H1 (cell line): ENCODE measurements around the gene HSF2. TPM values are rescaled to one million over a fixed set of nuclear protein-coding genes. Genes with fewer than 3 reads are reported as not detected.

ENCODE experiments used
- CTCF ChIA-PET: fragments of 300-600 bp; sonication (Branson Sonifier 250); formaldehyde crosslinking; loops from one replicate; lab custom pipeline; 2021; ENCODE audit not compliant: partially characterized antibody; lab: Charles Lee
- POLR2A ChIA-PET: fragments of 300-600 bp; sonication (Branson Sonifier 250); formaldehyde crosslinking; loops from one replicate; lab custom pipeline; 2021; ENCODE audit warnings: inconsistent platforms; ENCODE audit not compliant: partially characterized antibody; lab: Charles Lee
- DNase-seq, 2 experiments: peaks; one replicate each; pipeline versions ENCODE4 v3.0.0 to v3.0.0-alpha.2; 2010 to 2022; ENCODE audit warnings: low spot score in 2 of 2, low read depth in 1 of 2, mixed read lengths in 1 of 2
- FAIRE-seq: peaks from 2 replicates; lab custom pipeline; 2011; peaks lifted over from hg19 to GRCh38; lab: Jason Lieb, UNC
- H2AFZ ChIP-seq: 2 replicates; pipeline ENCODE4 v1.8.1; 2012; ENCODE audit warnings: low read length, inconsistent platforms
- H2AK5ac ChIP-seq: 2 replicates; pipeline ENCODE4 v1.6.1; 2013; ENCODE audit warnings: low read depth, low read length
- H2BK120ac ChIP-seq: replicated peaks from 2 replicates; pipeline ENCODE3; 2013; ENCODE audit warnings: low read depth, low read length, inconsistent platforms
- H2BK12ac ChIP-seq: 2 replicates; pipeline ENCODE4 v1.6.1; 2013; ENCODE audit warnings: low read depth, low read length
- H2BK15ac ChIP-seq: 2 replicates; pipeline ENCODE4 v1.6.1; 2013; ENCODE audit warnings: low read length
- H2BK20ac ChIP-seq: 2 replicates; pipeline ENCODE4 v1.6.1; 2013; ENCODE audit warnings: low read length
- H2BK5ac ChIP-seq: 2 replicates; pipeline ENCODE4 v1.6.1; 2013; ENCODE audit warnings: low read depth, low read length
- H3K14ac ChIP-seq: 2 replicates; pipeline ENCODE4 v1.6.1; 2013; ENCODE audit warnings: inconsistent platforms; ENCODE audit not compliant: insufficient read length
- H3K18ac ChIP-seq: 2 replicates; pipeline ENCODE4 v1.6.1; 2013; ENCODE audit warnings: low read length; ENCODE audit errors: extremely low read depth
- H3K23ac ChIP-seq: 2 replicates; pipeline ENCODE4 v1.6.1; 2013; ENCODE audit warnings: inconsistent platforms; ENCODE audit not compliant: insufficient read length
- H3K23me2 ChIP-seq: 2 replicates; pipeline ENCODE4 v1.6.1; 2013; ENCODE audit warnings: low read depth, low read length
- H3K27ac ChIP-seq: 2 replicates; pipeline ENCODE4 v1.6.1; 2011; ENCODE audit warnings: low read depth, low read length, inconsistent platforms
- H3K27me3 ChIP-seq, 4 experiments: replicated peaks in 1 of 4; 1 replicate in 1 of 4; 2 replicates in 3 of 4; pipeline versions ENCODE4 v1.6.1 to v1.8.1; 2011 to 2013; ENCODE audit warnings: low read length in 3 of 4, mild to moderate bottlenecking in 3 of 4, inconsistent platforms in 2 of 4, mixed read lengths in 2 of 4, moderate library complexity in 1 of 4; ENCODE audit not compliant: control insufficient read depth in 3 of 4, insufficient read depth in 3 of 4; ENCODE audit errors: extremely low read depth in 1 of 4
- H3K36me3 ChIP-seq, 4 experiments: 2 replicates each; pipeline versions ENCODE4 v1.6.1 to v1.8.1; 2011 to 2013; ENCODE audit warnings: mild to moderate bottlenecking in 4 of 4, low read length in 3 of 4, moderate library complexity in 2 of 4, control low read depth in 1 of 4, inconsistent platforms in 1 of 4; ENCODE audit not compliant: insufficient read depth in 4 of 4, control insufficient read depth in 2 of 4
- H3K4ac ChIP-seq: replicated peaks from 2 replicates; pipeline ENCODE3; 2013; ENCODE audit warnings: low read length, low read depth, mixed read lengths, inconsistent platforms; ENCODE audit not compliant: insufficient read length
- H3K4me1 ChIP-seq, 4 experiments: replicated peaks in 1 of 4; 1 replicate in 1 of 4; 2 replicates in 3 of 4; pipeline versions ENCODE4 v1.6.1 to v1.8.1; 2011 to 2013; ENCODE audit warnings: low read length in 3 of 4, inconsistent platforms in 2 of 4, mixed read lengths in 1 of 4; ENCODE audit not compliant: insufficient read depth in 4 of 4, control insufficient read depth in 3 of 4
- H3K4me2 ChIP-seq, 2 experiments: 2 replicates each; pipeline versions ENCODE4 v1.6.1 to v1.8.1; 2011 to 2013; ENCODE audit warnings: low read depth in 2 of 2, low read length in 2 of 2, control low read depth in 1 of 2, inconsistent platforms in 1 of 2, mild to moderate bottlenecking in 1 of 2; ENCODE audit not compliant: insufficient read depth in 1 of 2
- H3K4me3 ChIP-seq, 4 experiments: fragments of 200-600, 300-600 bp in 1 of 4; sonication (generic), shearing (Covaris generic), sonication (Bioruptor Twin) in 1 of 4; 2 replicates each; pipeline versions ENCODE4 v1.5.1 to v1.8.1; 2011 to 2016; ENCODE audit warnings: low read length in 4 of 4, low read depth in 3 of 4, control low read depth in 2 of 4, inconsistent platforms in 2 of 4, mild to moderate bottlenecking in 2 of 4, mixed read lengths in 1 of 4, moderate library complexity in 1 of 4; ENCODE audit not compliant: insufficient read depth in 2 of 4; ENCODE audit errors: extremely low read depth in 1 of 4
- H3K56ac ChIP-seq: replicated peaks from 2 replicates; pipeline ENCODE3; 2013; ENCODE audit warnings: low read depth, mild to moderate bottlenecking, mixed read lengths, low read length, inconsistent platforms; ENCODE audit not compliant: insufficient read length
- H3K79me1 ChIP-seq: 2 replicates; pipeline ENCODE4 v1.6.1; 2013; ENCODE audit warnings: low read depth, low read length, control low read depth
- H3K79me2 ChIP-seq, 2 experiments: 2 replicates each; pipeline versions ENCODE4 v1.6.1 to v1.8.1; 2012 to 2013; ENCODE audit warnings: low read length in 2 of 2, mild to moderate bottlenecking in 2 of 2, inconsistent platforms in 1 of 2; ENCODE audit not compliant: insufficient read depth in 2 of 2, control insufficient read depth in 1 of 2
- H3K9ac ChIP-seq, 4 experiments: replicated peaks in 1 of 4; 1 replicate in 1 of 4; 2 replicates in 3 of 4; pipeline versions ENCODE4 v1.6.1 to v1.8.1; 2011 to 2013; ENCODE audit warnings: low read depth in 3 of 4, low read length in 3 of 4, control low read depth in 2 of 4, mild to moderate bottlenecking in 2 of 4, moderate library complexity in 2 of 4, inconsistent platforms in 1 of 4; ENCODE audit errors: extremely low read depth in 1 of 4
- H3K9me3 ChIP-seq, 2 experiments: 2 replicates each; pipeline versions ENCODE4 v1.6.1 to v1.8.1; 2012 to 2013; ENCODE audit warnings: mild to moderate bottlenecking in 2 of 2, moderate library complexity in 2 of 2, control low read depth in 1 of 2, inconsistent platforms in 1 of 2, low read depth in 1 of 2, low read length in 1 of 2, mixed read lengths in 1 of 2; ENCODE audit not compliant: insufficient read depth in 2 of 2
- H4K20me1 ChIP-seq, 2 experiments: replicated peaks in 1 of 2; 2 replicates each; pipeline versions ENCODE3 to v1.8.1; 2011 to 2013; ENCODE audit warnings: inconsistent platforms in 2 of 2, low read length in 2 of 2, mild to moderate bottlenecking in 1 of 2; ENCODE audit not compliant: insufficient read depth in 2 of 2, control insufficient read depth in 1 of 2
- H4K5ac ChIP-seq: 2 replicates; pipeline ENCODE4 v1.6.1; 2013; ENCODE audit warnings: low read length, low read depth, mixed read lengths, inconsistent platforms; ENCODE audit not compliant: insufficient read length
- H4K8ac ChIP-seq: 2 replicates; pipeline ENCODE4 v1.8.0; 2013; ENCODE audit warnings: mild to moderate bottlenecking, moderate library complexity, low read length, inconsistent platforms; ENCODE audit not compliant: insufficient read depth; ENCODE audit errors: extremely low read depth
- H4K91ac ChIP-seq: replicated peaks from 2 replicates; pipeline ENCODE3; 2013; ENCODE audit warnings: low read length, mixed read lengths, inconsistent platforms; ENCODE audit not compliant: insufficient read length
- BRCA1 ChIP-seq: IDR thresholded peaks from 2 replicates; pipeline ENCODE4 v1.6.1; 2012; ENCODE audit warnings: low read depth, low read length, improper control_type of control experiment
- EGR1 ChIP-seq: IDR thresholded peaks from 2 replicates; pipeline ENCODE4 v1.6.1; 2011; ENCODE audit warnings: low read depth, low read length, borderline replicate concordance
- FOSL1 ChIP-seq: IDR thresholded peaks from 2 replicates; pipeline ENCODE4 v1.6.1; 2011; ENCODE audit warnings: mild to moderate bottlenecking, low read depth, low read length, moderate library complexity; ENCODE audit not compliant: insufficient read depth
- GTF2F1 ChIP-seq: IDR thresholded peaks from 2 replicates; pipeline ENCODE4 v1.6.1; 2012; ENCODE audit warnings: low read depth, low read length, improper control_type of control experiment, borderline replicate concordance
- KDM5A ChIP-seq: fragments of 200-600 bp; IDR thresholded peaks from 2 replicates; pipeline ENCODE4 v1.7.1; 2012; ENCODE audit warnings: mild to moderate bottlenecking, low read length, inconsistent platforms, mixed read lengths
- MAFK ChIP-seq: IDR thresholded peaks from 2 replicates; pipeline ENCODE4 v1.6.1; 2012; ENCODE audit warnings: low read depth, mild to moderate bottlenecking, improper control_type of control experiment, low read length
- NRF1 ChIP-seq: IDR thresholded peaks from 2 replicates; pipeline ENCODE4 v1.6.1; 2011; ENCODE audit warnings: mild to moderate bottlenecking, low read depth, low read length, improper control_type of control experiment
- RXRA ChIP-seq: IDR thresholded peaks from 2 replicates; pipeline ENCODE4 v1.6.1; 2011; ENCODE audit warnings: low read depth, mild to moderate bottlenecking, low read length, moderate library complexity; ENCODE audit not compliant: insufficient read depth
- SIN3A ChIP-seq, 2 experiments: IDR thresholded peaks in 1 of 2; conservative IDR thresholded peaks in 1 of 2; 2 replicates each; pipeline ENCODE4 v1.6.1; 2011 to 2012; ENCODE audit warnings: low read length in 2 of 2, improper control_type of control experiment in 1 of 2, low read depth in 1 of 2, mild to moderate bottlenecking in 1 of 2
- SIRT6 ChIP-seq: IDR thresholded peaks from one replicate; pipeline ENCODE4 v1.7.1; 2012; ENCODE audit warnings: low read length, inconsistent platforms
- TAF7 ChIP-seq: optimal IDR thresholded peaks from 2 replicates; pipeline ENCODE3; 2011; ENCODE audit warnings: low read depth, mild to moderate bottlenecking, inconsistent platforms, low read length, moderate library complexity, borderline replicate concordance
- WGBS, 2 experiments: shearing (Covaris generic) in 1 of 2; methylation state at CpG; one replicate each; pipeline versions ENCODE4 v1.1.6 to v1.1.7; 2013 to 2015; ENCODE audit warnings: low lambda C conversion rate in 2 of 2, mixed read lengths in 2 of 2, inconsistent platforms in 1 of 2, low coverage in 1 of 2, missing lambda C conversion rate in 1 of 2; ENCODE audit not compliant: insufficient replicate concordance in 2 of 2, insufficient coverage in 1 of 2, insufficient read length in 1 of 2; ENCODE audit errors: extremely low coverage in 1 of 2, missing lambda C conversion rate in 1 of 2; 5-methylcytosine and 5-hydroxymethylcytosine counted together
- polyA plus RNA-seq, 7 experiments: library from polyadenylated mRNA; depleted of rRNA in 3 of 7; stranded (reverse) in 5 of 7; unstranded in 2 of 7; fragments of >200 nt in 5 of 7; fragments of 200-250 nt in 2 of 7; gene quantifications; 1 replicate in 5 of 7; 2 replicates in 1 of 7; 4 replicates in 1 of 7; pipeline versions ENCODE4 v1.2.1 to v1.2.3, GENCODE V29; 2011 to 2013; ENCODE audit warnings: missing spikeins in 2 of 7, mixed read lengths in 2 of 7
- total RNA-seq: library from RNA; stranded (reverse); fragmentation: NEBNext Ultra II Directional; extraction: Animal tissue kit (Norgen Biotek cat#: 25700); gene quantifications from 2 replicates; pipeline ENCODE4 v1.2.1, GENCODE V29; 2021
- TF ChIP-seq, protein P1 (sequence below): IDR thresholded peaks from 2 replicates; pipeline ENCODE4 v1.6.1; 2012; ENCODE audit warnings: inconsistent platforms
- TF ChIP-seq, protein P2 (sequence below): IDR thresholded peaks from 2 replicates; pipeline ENCODE4 v1.6.1; 2011; ENCODE audit warnings: low read length, improper control_type of control experiment

The HSF2 gene
- total and polyA plus RNA-seq, 2 of the 8 experiments (the other 6 are each of a cell fraction or from before 2014, with no cell fraction given) = 16.3 to 18.3 TPM

DNA sequence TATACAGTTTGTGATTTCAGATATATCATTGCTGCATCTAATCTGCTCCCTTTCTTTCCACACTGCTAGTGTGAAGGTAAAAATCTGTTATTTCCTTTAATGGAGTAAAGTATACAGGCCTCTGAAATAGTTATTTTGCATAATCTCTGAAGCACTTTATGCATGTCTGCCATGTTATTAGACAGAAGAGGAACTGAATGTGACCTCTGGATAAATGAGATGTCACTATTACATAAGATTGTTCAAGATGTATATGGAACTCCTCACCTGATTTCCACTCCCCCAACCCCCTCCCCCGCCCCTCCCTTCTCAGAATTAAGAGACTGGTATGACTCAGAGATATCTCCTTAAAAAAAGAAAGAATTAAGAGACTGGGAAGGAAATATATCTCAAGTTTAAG is 45.8 kb downstream of the HSF2 start:
- Histone ChIP-seq H3K56ac (no peak overlapping the region), H3K79me2 (no peaks in the 10 kb centered on the region), H3K4me1 (no peaks in the 10 kb centered on the region), H3K18ac (no peak overlapping the region), H2BK5ac (no peak overlapping the region), H2BK120ac (no peak overlapping the region), H3K23me2 (no peaks in the 10 kb centered on the region), H3K79me1 (no peaks in the 10 kb centered on the region), H3K4ac (no peak overlapping the region), H4K8ac (no peak overlapping the region), H4K5ac (no peak overlapping the region), H3K4me3 (no peak overlapping the region), H3K27me3 (no peaks in the 10 kb centered on the region), H2BK20ac (no peak overlapping the region), H2BK15ac (no peak overlapping the region), H3K4me2 (no peak overlapping the region), H4K91ac (no peak overlapping the region), H2AK5ac (no peak overlapping the region), H3K23ac (no peak overlapping the region), H3K14ac (no peak overlapping the region), H3K9me3 (no peaks in the 10 kb centered on the region), H2AFZ (no peak overlapping the region), H3K9ac (no peak overlapping the region), H2BK12ac (no peak overlapping the region), H3K36me3 (peaks cover 0 to 39% (median 9%) of the 10 kb centered on the region in 4 experiments; a peak in 5 of 8 replicates), H3K27ac (no peak overlapping the region), H4K20me1 (peaks cover 0 to 2% of the 10 kb centered on the region in 2 experiments)
- 78% methylated on average over 1 of the region's 1 CpG; no CpG with 5 or more reads in 1 of the 2 experiments for WGBS, 2 experiments
- CTCF ChIA-PET = no interaction called here
- DNase-seq = no peak
- FAIRE-seq = no peak
- POLR2A ChIA-PET = interaction anchor here (2.7 kb wide), 1 partner anchor 9 kb away, joined by 7 read pairs; no protein-coding TSS in a partner anchor
- TF ChIP-seq, protein P1, sequence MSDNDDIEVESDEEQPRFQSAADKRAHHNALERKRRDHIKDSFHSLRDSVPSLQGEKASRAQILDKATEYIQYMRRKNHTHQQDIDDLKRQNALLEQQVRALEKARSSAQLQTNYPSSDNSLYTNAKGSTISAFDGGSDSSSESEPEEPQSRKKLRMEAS = no peak
- TF ChIP-seq SIN3A (conservative IDR thresholded peaks at IDR 0.05 in 1 of 2, IDR thresholded peaks at IDR 0.05 in 1 of 2; ENCODE audit: low read depth in 1 of 2, low read length in 2 of 2) (no peak), GTF2F1 (no peak), BRCA1 (no peak), MAFK (no peak), TAF7 (no peak), KDM5A (no peak), EGR1 (no peak), NRF1 (no peak), FOSL1 (no peak), RXRA (no peak), SIRT6 (no peak)
- TF ChIP-seq, protein P2, sequence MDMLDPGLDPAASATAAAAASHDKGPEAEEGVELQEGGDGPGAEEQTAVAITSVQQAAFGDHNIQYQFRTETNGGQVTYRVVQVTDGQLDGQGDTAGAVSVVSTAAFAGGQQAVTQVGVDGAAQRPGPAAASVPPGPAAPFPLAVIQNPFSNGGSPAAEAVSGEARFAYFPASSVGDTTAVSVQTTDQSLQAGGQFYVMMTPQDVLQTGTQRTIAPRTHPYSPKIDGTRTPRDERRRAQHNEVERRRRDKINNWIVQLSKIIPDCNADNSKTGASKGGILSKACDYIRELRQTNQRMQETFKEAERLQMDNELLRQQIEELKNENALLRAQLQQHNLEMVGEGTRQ = no peak
